Measurements from ENCODE around the gene HECTD3. TPM values are rescaled to one million over a fixed set of nuclear protein-coding genes. Genes with fewer than 3 reads are reported as not detected.

The HECTD3 gene
- total and polyA plus RNA-seq, 9 of the 15 experiments (the other 6 are each of a cell fraction or from before 2014, with no cell fraction given): 6.3 to 50.8 (median 18.9) TPM

- TF ChIP-seq E2F8 (IDR thresholded peaks at IDR 0.05; ENCODE audit: low read depth, partially characterized antibody) (no peak), HMG20A (CRISPR knock-in tag; conservative IDR thresholded peaks at IDR 0.05) (no peak), ARID1B (IDR thresholded peaks at IDR 0.05) (peak; percentile 97), MAZ (CRISPR knock-in tag; conservative IDR thresholded peaks at IDR 0.05 in 1 of 2, IDR thresholded peaks at IDR 0.05 in 1 of 2) (peak in 1 of 2 experiments; percentile 38; a peak in 1 of 4 replicates), HES1 (IDR thresholded peaks at IDR 0.05; ENCODE audit: low read depth) (0 out of 2 replicates have a peak, but pooled peaks have one; percentile 57), THAP7 (CRISPR knock-in tag; IDR thresholded peaks at IDR 0.05) (no peak), RREB1 (CRISPR knock-in tag; IDR thresholded peaks at IDR 0.05) (peak; percentile 61; the same call in 1 of the 2 replicates), ZNF175 (CRISPR knock-in tag; IDR thresholded peaks at IDR 0.05; ENCODE audit: low read depth) (0 out of 2 replicates have a peak, but pooled peaks have one; percentile 46), TFAP4 (CRISPR knock-in tag; IDR thresholded peaks at IDR 0.05; ENCODE audit: borderline replicate concordance) (peak; percentile 17; the same call in 1 of the 2 replicates), TRIM24 (IDR thresholded peaks at IDR 0.05) (peak; percentile 70 to 77), MECOM (CRISPR knock-in tag; IDR thresholded peaks at IDR 0.05) (0 out of 2 replicates have a peak, but pooled peaks have one; percentile 49), ZNF165 (CRISPR knock-in tag; IDR thresholded peaks at IDR 0.05; ENCODE audit: borderline replicate concordance) (0 out of 2 replicates have a peak, but pooled peaks have one; percentile 26), NFIC (IDR thresholded peaks at IDR 0.05) (peak; percentile 90), TSC22D4 (tag; IDR thresholded peaks at IDR 0.05) (no peak), MAFG (tag; conservative IDR thresholded peaks at IDR 0.05) (peak; percentile 21; the same call in 1 of the 2 replicates), SOX6 (IDR thresholded peaks at IDR 0.05) (peak; percentile 95), CREM (IDR thresholded peaks at IDR 0.05; ENCODE audit: low read depth) (no peak)
These were observed 24.6 kb upstream of the HECTD3 start (continued) for GRCh38 chr1:45035631-45036301.
